ENCODE results near the gene SERPINE2. TPM values are rescaled to one million over a fixed set of nuclear protein-coding genes. Genes with fewer than 3 reads are reported as not detected.

Gene SERPINE2
- total and polyA plus RNA-seq, 9 donors = 42.5 to 264 (median 101) TPM

- H3K9me3 ChIP-seq = no peaks in the 10 kb centered on the region
- WGBS, 3 donors = 79 to 92% (median 86%) methylated on average over 5 of the region's 5 CpGs
- H3K27ac ChIP-seq = no peak overlapping the region
- no peaks in the 10 kb centered on the region for H3K36me3 ChIP-seq
- intact Hi-C loops (cut with DNase I) = no loop called here
- no peaks in the 10 kb centered on the region for H3K27me3 ChIP-seq
- no peak overlapping the region for H3K4me3 ChIP-seq
- H3K4me1 ChIP-seq (ENCODE audit: insufficient read depth) = peaks cover 6% of the 10 kb centered on the region
- no peak for DNase-seq
- no peak for TF ChIP-seq CTCF (IDR thresholded peaks at IDR 0.05)
- no peak for TF ChIP-seq POLR2A (IDR thresholded peaks at IDR 0.05)
- no peak for TF ChIP-seq EP300 (IDR thresholded peaks at IDR 0.05)
Measured at GRCh38 chr2:224027070-224027469, 12.0 kb downstream of the SERPINE2 start.

GRCh38 chr2:224025874-224026273, 13.2 kb downstream of the SERPINE2 start:
- H3K36me3 ChIP-seq = no peaks in the 10 kb centered on the region
- H3K4me3 ChIP-seq = no peak overlapping the region
- peaks cover 3% of the 10 kb centered on the region for H3K4me1 ChIP-seq (ENCODE audit: insufficient read depth)
- no peak for DNase-seq
- TF ChIP-seq POLR2A (IDR thresholded peaks at IDR 0.05) (no peak), CTCF (IDR thresholded peaks at IDR 0.05) (no peak), EP300 (IDR thresholded peaks at IDR 0.05) (no peak)
- intact Hi-C loops (cut with DNase I) = no loop called here
- no peaks in the 10 kb centered on the region for H3K9me3 ChIP-seq
- H3K27me3 ChIP-seq = no peaks in the 10 kb centered on the region
- H3K27ac ChIP-seq = no peak overlapping the region
- 89 to 96% (median 92%) methylated on average over 7 of the region's 7 CpGs for WGBS, 3 donors

- no peaks in the 10 kb centered on the region for H3K27me3 ChIP-seq
- 77 to 83% (median 77%) methylated on average over 4 of the region's 4 CpGs for WGBS, 3 donors
- intact Hi-C loops (cut with DNase I) = no loop called here
- H3K4me3 ChIP-seq = no peak overlapping the region
- no peaks in the 10 kb centered on the region for H3K36me3 ChIP-seq
- H3K4me1 ChIP-seq (ENCODE audit: insufficient read depth) = peaks cover 3% of the 10 kb centered on the region
- TF ChIP-seq CTCF (IDR thresholded peaks at IDR 0.05) (no peak), EP300 (IDR thresholded peaks at IDR 0.05) (no peak), POLR2A (IDR thresholded peaks at IDR 0.05) (no peak)
- no peak overlapping the region for H3K27ac ChIP-seq
- H3K9me3 ChIP-seq = no peaks in the 10 kb centered on the region
- no peak for DNase-seq
Measured at GRCh38 chr2:224024270-224024669, 14.8 kb downstream of the SERPINE2 start.

- no peak overlapping the region for H3K27ac ChIP-seq
- 83 to 92% (median 87%) methylated on average over 1 of the region's 1 CpG for WGBS, 3 donors
- TF ChIP-seq POLR2A (IDR thresholded peaks at IDR 0.05) (no peak), CTCF (IDR thresholded peaks at IDR 0.05) (no peak), EP300 (IDR thresholded peaks at IDR 0.05) (no peak)
- no peaks in the 10 kb centered on the region for H3K9me3 ChIP-seq
- peaks cover 3% of the 10 kb centered on the region for H3K4me1 ChIP-seq (ENCODE audit: insufficient read depth)
- intact Hi-C loops (cut with DNase I) = no loop called here
- H3K36me3 ChIP-seq = no peaks in the 10 kb centered on the region
- no peak for DNase-seq
- no peaks in the 10 kb centered on the region for H3K27me3 ChIP-seq
- H3K4me3 ChIP-seq = no peak overlapping the region
Measured at GRCh38 chr2:224023188-224023587, 15.9 kb downstream of the SERPINE2 start.

GRCh38 chr2:224022486-224022885, 16.6 kb downstream of the SERPINE2 start:
- Histone ChIP-seq H3K36me3 (no peaks in the 10 kb centered on the region), H3K27me3 (no peaks in the 10 kb centered on the region), H3K27ac (no peak overlapping the region), H3K4me1 (ENCODE audit: insufficient read depth) (peaks cover 3% of the 10 kb centered on the region), H3K4me3 (no peak overlapping the region), H3K9me3 (no peaks in the 10 kb centered on the region)
- TF ChIP-seq POLR2A (IDR thresholded peaks at IDR 0.05) (no peak), CTCF (IDR thresholded peaks at IDR 0.05) (no peak), EP300 (IDR thresholded peaks at IDR 0.05) (no peak)
- intact Hi-C loops (cut with DNase I) = no loop called here
- no peak for DNase-seq

All from ovary (tissue), 9 donors.